Liver (tissue), 9 donors: Measurements from ENCODE around the gene RNF39. TPM values are rescaled to one million over a fixed set of nuclear protein-coding genes. Genes with fewer than 3 reads are reported as not detected.
A peak's percentile ranks its signal among the peaks of the same experiment; 100 is the strongest.

Experiments used
- DNase-seq: peaks from one replicate; pipeline ENCODE4 v3.0.0-alpha.2; 2017; ENCODE audit warnings: low spot score
- H3K27ac ChIP-seq, 2 donors: one replicate each; pipeline ENCODE4 v1.7.0; 2013; ENCODE audit warnings: inconsistent platforms in 2 of 2, low read length in 2 of 2, control low read depth in 1 of 2, low read depth in 1 of 2, mild to moderate bottlenecking in 1 of 2
- H3K27me3 ChIP-seq, 4 donors: one replicate each; pipeline versions ENCODE4 v1.6.1 to v1.7.0; 2013; ENCODE audit warnings: low read length in 3 of 4, inconsistent platforms in 1 of 4, mild to moderate bottlenecking in 1 of 4, moderate library complexity in 1 of 4; ENCODE audit not compliant: control insufficient read depth in 4 of 4, insufficient read depth in 4 of 4
- H3K36me3 ChIP-seq, 4 donors: one replicate each; pipeline versions ENCODE4 v1.6.1 to v1.7.0; 2013; ENCODE audit warnings: low read length in 3 of 4, mild to moderate bottlenecking in 3 of 4, low read depth in 1 of 4, moderate library complexity in 1 of 4; ENCODE audit not compliant: control insufficient read depth in 4 of 4, insufficient read depth in 3 of 4
- H3K4me1 ChIP-seq, 4 donors: one replicate each; pipeline versions ENCODE4 v1.6.1 to v1.7.0; 2013; ENCODE audit warnings: low read length in 3 of 4, mild to moderate bottlenecking in 3 of 4, moderate library complexity in 1 of 4; ENCODE audit not compliant: control insufficient read depth in 4 of 4, insufficient read depth in 4 of 4
- H3K4me3 ChIP-seq, 3 donors: one replicate each; pipeline versions ENCODE4 v1.6.1 to v1.7.0; 2013; ENCODE audit warnings: low read length in 3 of 3, control low read depth in 1 of 3, low read depth in 1 of 3, mild to moderate bottlenecking in 1 of 3
- H3K9ac ChIP-seq, 2 donors: one replicate each; pipeline ENCODE4 v1.7.0; 2013; ENCODE audit warnings: low read length in 2 of 2, mild to moderate bottlenecking in 2 of 2, moderate library complexity in 2 of 2, control low read depth in 1 of 2, low read depth in 1 of 2
- H3K9me3 ChIP-seq, 4 donors: one replicate each; pipeline versions ENCODE4 v1.6.1 to v1.7.0; 2013; ENCODE audit warnings: low read length in 3 of 4; ENCODE audit not compliant: control insufficient read depth in 4 of 4
- EGR1 ChIP-seq, 2 donors: IDR thresholded peaks; 2 replicates each; pipeline ENCODE4 v1.6.1; 2016 to 2018; ENCODE audit warnings: antibody characterized with exemption in 2 of 2, low read depth in 2 of 2
- FOXA1 ChIP-seq: IDR thresholded peaks from 2 replicates; pipeline ENCODE4 v1.6.1; 2016; ENCODE audit warnings: antibody characterized with exemption
- FOXA2 ChIP-seq: IDR thresholded peaks from 2 replicates; pipeline ENCODE4 v1.6.1; 2016; ENCODE audit warnings: antibody characterized with exemption
- GABPA ChIP-seq, 2 donors: IDR thresholded peaks in 1 of 2; conservative IDR thresholded peaks in 1 of 2; 2 replicates each; pipeline ENCODE4 v1.6.1; 2016; ENCODE audit warnings: antibody characterized with exemption in 2 of 2, mild to moderate bottlenecking in 1 of 2, moderate library complexity in 1 of 2
- HNF4A ChIP-seq, 2 donors: conservative IDR thresholded peaks; 2 replicates each; pipeline ENCODE4 v1.6.1; 2016; ENCODE audit warnings: antibody characterized with exemption in 2 of 2, mild to moderate bottlenecking in 2 of 2
- HNF4G ChIP-seq: IDR thresholded peaks from 2 replicates; pipeline ENCODE4 v1.6.1; 2016; ENCODE audit warnings: antibody characterized with exemption
- JUND ChIP-seq, 2 donors: IDR thresholded peaks; 2 replicates each; pipeline ENCODE4 v1.6.1; 2016; ENCODE audit warnings: antibody characterized with exemption in 2 of 2
- NR2F2 ChIP-seq: IDR thresholded peaks from 2 replicates; pipeline ENCODE4 v1.6.1; 2016; ENCODE audit warnings: antibody characterized with exemption
- RAD21 ChIP-seq, 2 donors: IDR thresholded peaks; 2 replicates each; pipeline ENCODE4 v1.6.1; 2016; ENCODE audit warnings: antibody characterized with exemption in 2 of 2, mild to moderate bottlenecking in 2 of 2
- RXRA ChIP-seq, 2 donors: IDR thresholded peaks; 2 replicates each; pipeline ENCODE4 v1.6.1; 2017 to 2018; ENCODE audit warnings: antibody characterized with exemption in 2 of 2, mild to moderate bottlenecking in 1 of 2
- SP1 ChIP-seq: IDR thresholded peaks from 2 replicates; pipeline ENCODE4 v1.6.1; 2018; ENCODE audit warnings: antibody characterized with exemption, mild to moderate bottlenecking
- TAF1 ChIP-seq: conservative IDR thresholded peaks from 2 replicates; pipeline ENCODE4 v1.6.1; 2016; ENCODE audit warnings: antibody characterized with exemption, mild to moderate bottlenecking
- YY1 ChIP-seq: IDR thresholded peaks from 2 replicates; pipeline ENCODE4 v1.6.1; 2016; ENCODE audit warnings: antibody characterized with exemption, mild to moderate bottlenecking
- WGBS: extraction: QIAGEN DNeasy Blood & Tissue Kit; methylation state at CpG from one replicate; pipeline ENCODE4 v1.1.7; 2013; 5-methylcytosine and 5-hydroxymethylcytosine counted together
- polyA plus RNA-seq, 2 donors: library from polyadenylated mRNA; stranded (reverse) in 1 of 2; unstranded in 1 of 2; fragments of 200-250 nt in 1 of 2; fragments of >200 nt in 1 of 2; fragmentation: Nextera tagmentation in 1 of 2; extraction: Ambion mirVana in 1 of 2; gene quantifications; one replicate each; pipeline versions ENCODE4 v1.2.1 to v1.2.3, GENCODE V29; 2013 to 2015
- total RNA-seq, 2 donors: library from RNA; depleted of rRNA; stranded (reverse); fragments of >200 nt; gene quantifications; one replicate each; pipeline ENCODE4 v1.2.3, GENCODE V29; 2014
- TF ChIP-seq, protein P1 (sequence below): IDR thresholded peaks from 2 replicates; pipeline ENCODE4 v1.6.1; 2016; ENCODE audit warnings: antibody characterized with exemption
- TF ChIP-seq, protein P2 (sequence below): IDR thresholded peaks from 2 replicates; pipeline ENCODE4 v1.6.1; 2016; ENCODE audit warnings: antibody characterized with exemption, mild to moderate bottlenecking
- TF ChIP-seq, protein P3 (sequence below): IDR thresholded peaks from 2 replicates; pipeline ENCODE4 v1.6.1; 2016; ENCODE audit warnings: antibody characterized with exemption
- TF ChIP-seq, protein P4 (sequence below): fragments of 150-350 bp; IDR thresholded peaks from 2 replicates; pipeline ENCODE4 v1.5.1; 2017; ENCODE audit warnings: improper control_type of control experiment, low read depth, low read length; ENCODE audit not compliant: missing input control
- TF ChIP-seq, protein P5 (sequence below): IDR thresholded peaks from 2 replicates; pipeline ENCODE4 v1.6.1; 2016; ENCODE audit warnings: antibody characterized with exemption
- donor health status: healthy.
- donor health status: healthy.
- donor health status: healthy.
- donor health status: healthy.
- donor health status: healthy.

RNF39 gene
- total and polyA plus RNA-seq, 4 donors: 0.03 to 0.13 TPM; not detected in 2

DNA sequence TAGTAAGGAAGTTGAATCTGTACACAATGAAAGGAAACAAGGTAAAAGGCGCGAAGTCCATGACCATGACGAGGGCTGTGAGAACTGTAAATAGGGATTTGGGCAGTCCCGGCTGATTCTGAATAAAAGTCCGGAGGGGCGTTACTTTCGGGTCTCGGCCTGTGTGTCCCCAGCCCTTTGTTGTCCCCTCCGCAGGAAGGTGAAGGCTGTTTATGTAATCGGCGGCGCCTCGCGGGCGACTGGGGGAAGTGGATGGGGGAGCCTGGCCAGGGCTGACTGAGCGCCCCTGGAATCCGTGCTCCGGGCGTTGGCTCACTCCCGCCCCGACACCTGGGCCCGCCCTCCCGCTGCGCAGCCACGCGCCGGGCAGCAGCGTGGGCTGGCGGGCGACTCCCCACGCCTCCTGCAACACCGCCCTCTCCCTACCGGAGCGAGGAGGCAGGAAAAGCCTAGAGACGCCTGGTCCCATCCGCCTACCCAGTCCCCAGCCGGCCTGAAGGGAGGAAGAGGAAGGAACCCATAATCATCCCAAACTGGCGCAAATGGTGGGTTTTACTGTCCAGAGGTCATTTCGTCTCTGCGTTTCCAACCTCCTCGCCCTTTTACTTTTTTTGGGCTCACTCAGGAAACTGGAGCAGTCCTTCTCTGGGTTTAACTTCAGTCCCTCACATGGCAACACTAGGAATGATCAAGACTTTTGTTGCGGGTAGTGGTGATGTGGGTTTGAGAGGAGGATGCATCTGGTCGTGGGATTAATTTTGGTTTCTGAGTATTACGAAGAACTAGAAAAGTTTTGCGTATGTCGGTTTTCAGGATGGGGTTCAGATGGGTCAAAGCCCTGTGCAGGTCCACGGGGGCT is 25.2 kb upstream of the RNF39 start:
- H3K4me1 ChIP-seq: peaks cover 8 to 36% (median 28%) of the 10 kb centered on the region in 4 donors
- no peak overlapping the region for H3K9ac ChIP-seq
- H3K36me3 ChIP-seq: no peaks in the 10 kb centered on the region
- 5% methylated on average over 47 of the region's 47 CpGs for WGBS
- no peaks in the 10 kb centered on the region for H3K9me3 ChIP-seq
- H3K4me3 ChIP-seq: peak overlapping the region in 1 of 3 donors; percentile 42
- no peak for DNase-seq
- H3K27me3 ChIP-seq: peaks cover 0 to 7% (median 4%) of the 10 kb centered on the region in 4 donors
- TF ChIP-seq RAD21 (IDR thresholded peaks at IDR 0.05) (peak in 1 of 2 donors; percentile 4), RXRA (IDR thresholded peaks at IDR 0.05) (no peak)
- no peak overlapping the region for H3K27ac ChIP-seq

DNA sequence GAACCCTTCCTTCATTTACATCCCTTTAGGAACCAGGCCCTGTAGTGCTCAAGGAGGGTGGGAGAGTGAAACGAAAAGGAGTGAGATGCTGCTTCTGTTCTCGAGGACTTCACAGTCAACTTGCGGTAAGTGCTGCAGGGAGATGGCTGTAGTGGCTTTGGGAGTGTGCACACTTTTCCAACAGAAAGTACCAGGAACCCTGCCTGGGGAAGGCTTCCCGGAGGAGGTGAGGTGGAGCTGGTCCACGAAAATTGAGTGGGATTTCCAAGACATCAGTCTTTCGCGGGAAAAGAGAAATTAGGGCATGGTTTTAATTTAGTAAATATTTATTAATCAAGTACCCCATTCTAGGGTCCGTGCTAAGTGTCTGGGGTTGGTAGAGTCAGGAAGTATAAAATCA is 24.6 kb upstream of the RNF39 start:
- Histone ChIP-seq H3K27ac (no peak overlapping the region), H3K36me3 (no peaks in the 10 kb centered on the region), H3K4me3 (no peak overlapping the region), H3K9me3 (no peaks in the 10 kb centered on the region), H3K27me3 (peaks cover 0 to 7% (median 4%) of the 10 kb centered on the region in 4 donors), H3K9ac (no peak overlapping the region), H3K4me1 (peaks cover 8 to 36% (median 28%) of the 10 kb centered on the region in 4 donors)
- DNase-seq: no peak
- 33% methylated on average over 8 of the region's 8 CpGs for WGBS
- TF ChIP-seq FOXA1 (no peak), YY1 (no peak), GABPA (IDR thresholded peaks at IDR 0.05 in 1 of 2, conservative IDR thresholded peaks at IDR 0.05 in 1 of 2) (no peak), SP1 (no peak), TAF1 (no peak), HNF4G (no peak), JUND (IDR thresholded peaks at IDR 0.05) (no peak), HNF4A (conservative IDR thresholded peaks at IDR 0.05) (no peak), FOXA2 (no peak), NR2F2 (no peak), RXRA (IDR thresholded peaks at IDR 0.05) (no peak), EGR1 (IDR thresholded peaks at IDR 0.05; ENCODE audit: low read depth in 2 of 2) (no peak), RAD21 (IDR thresholded peaks at IDR 0.05) (no peak)
- TF ChIP-seq, protein P1, sequence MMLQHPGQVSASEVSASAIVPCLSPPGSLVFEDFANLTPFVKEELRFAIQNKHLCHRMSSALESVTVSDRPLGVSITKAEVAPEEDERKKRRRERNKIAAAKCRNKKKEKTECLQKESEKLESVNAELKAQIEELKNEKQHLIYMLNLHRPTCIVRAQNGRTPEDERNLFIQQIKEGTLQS: no peak
- TF ChIP-seq, protein P2, sequence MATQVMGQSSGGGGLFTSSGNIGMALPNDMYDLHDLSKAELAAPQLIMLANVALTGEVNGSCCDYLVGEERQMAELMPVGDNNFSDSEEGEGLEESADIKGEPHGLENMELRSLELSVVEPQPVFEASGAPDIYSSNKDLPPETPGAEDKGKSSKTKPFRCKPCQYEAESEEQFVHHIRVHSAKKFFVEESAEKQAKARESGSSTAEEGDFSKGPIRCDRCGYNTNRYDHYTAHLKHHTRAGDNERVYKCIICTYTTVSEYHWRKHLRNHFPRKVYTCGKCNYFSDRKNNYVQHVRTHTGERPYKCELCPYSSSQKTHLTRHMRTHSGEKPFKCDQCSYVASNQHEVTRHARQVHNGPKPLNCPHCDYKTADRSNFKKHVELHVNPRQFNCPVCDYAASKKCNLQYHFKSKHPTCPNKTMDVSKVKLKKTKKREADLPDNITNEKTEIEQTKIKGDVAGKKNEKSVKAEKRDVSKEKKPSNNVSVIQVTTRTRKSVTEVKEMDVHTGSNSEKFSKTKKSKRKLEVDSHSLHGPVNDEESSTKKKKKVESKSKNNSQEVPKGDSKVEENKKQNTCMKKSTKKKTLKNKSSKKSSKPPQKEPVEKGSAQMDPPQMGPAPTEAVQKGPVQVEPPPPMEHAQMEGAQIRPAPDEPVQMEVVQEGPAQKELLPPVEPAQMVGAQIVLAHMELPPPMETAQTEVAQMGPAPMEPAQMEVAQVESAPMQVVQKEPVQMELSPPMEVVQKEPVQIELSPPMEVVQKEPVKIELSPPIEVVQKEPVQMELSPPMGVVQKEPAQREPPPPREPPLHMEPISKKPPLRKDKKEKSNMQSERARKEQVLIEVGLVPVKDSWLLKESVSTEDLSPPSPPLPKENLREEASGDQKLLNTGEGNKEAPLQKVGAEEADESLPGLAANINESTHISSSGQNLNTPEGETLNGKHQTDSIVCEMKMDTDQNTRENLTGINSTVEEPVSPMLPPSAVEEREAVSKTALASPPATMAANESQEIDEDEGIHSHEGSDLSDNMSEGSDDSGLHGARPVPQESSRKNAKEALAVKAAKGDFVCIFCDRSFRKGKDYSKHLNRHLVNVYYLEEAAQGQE: no peak
- TF ChIP-seq, protein P3, sequence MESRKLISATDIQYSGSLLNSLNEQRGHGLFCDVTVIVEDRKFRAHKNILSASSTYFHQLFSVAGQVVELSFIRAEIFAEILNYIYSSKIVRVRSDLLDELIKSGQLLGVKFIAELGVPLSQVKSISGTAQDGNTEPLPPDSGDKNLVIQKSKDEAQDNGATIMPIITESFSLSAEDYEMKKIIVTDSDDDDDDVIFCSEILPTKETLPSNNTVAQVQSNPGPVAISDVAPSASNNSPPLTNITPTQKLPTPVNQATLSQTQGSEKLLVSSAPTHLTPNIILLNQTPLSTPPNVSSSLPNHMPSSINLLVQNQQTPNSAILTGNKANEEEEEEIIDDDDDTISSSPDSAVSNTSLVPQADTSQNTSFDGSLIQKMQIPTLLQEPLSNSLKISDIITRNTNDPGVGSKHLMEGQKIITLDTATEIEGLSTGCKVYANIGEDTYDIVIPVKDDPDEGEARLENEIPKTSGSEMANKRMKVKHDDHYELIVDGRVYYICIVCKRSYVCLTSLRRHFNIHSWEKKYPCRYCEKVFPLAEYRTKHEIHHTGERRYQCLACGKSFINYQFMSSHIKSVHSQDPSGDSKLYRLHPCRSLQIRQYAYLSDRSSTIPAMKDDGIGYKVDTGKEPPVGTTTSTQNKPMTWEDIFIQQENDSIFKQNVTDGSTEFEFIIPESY: no peak
- TF ChIP-seq, protein P4, sequence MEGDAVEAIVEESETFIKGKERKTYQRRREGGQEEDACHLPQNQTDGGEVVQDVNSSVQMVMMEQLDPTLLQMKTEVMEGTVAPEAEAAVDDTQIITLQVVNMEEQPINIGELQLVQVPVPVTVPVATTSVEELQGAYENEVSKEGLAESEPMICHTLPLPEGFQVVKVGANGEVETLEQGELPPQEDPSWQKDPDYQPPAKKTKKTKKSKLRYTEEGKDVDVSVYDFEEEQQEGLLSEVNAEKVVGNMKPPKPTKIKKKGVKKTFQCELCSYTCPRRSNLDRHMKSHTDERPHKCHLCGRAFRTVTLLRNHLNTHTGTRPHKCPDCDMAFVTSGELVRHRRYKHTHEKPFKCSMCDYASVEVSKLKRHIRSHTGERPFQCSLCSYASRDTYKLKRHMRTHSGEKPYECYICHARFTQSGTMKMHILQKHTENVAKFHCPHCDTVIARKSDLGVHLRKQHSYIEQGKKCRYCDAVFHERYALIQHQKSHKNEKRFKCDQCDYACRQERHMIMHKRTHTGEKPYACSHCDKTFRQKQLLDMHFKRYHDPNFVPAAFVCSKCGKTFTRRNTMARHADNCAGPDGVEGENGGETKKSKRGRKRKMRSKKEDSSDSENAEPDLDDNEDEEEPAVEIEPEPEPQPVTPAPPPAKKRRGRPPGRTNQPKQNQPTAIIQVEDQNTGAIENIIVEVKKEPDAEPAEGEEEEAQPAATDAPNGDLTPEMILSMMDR: no peak
- TF ChIP-seq, protein P5, sequence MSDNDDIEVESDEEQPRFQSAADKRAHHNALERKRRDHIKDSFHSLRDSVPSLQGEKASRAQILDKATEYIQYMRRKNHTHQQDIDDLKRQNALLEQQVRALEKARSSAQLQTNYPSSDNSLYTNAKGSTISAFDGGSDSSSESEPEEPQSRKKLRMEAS: no peak
